Fibroblast of lung (primary cell): ENCODE measurements around the gene ABCD4.

Experiments
- CTCF ChIP-seq, 2 donors: IDR thresholded peaks in 1 of 2; conservative IDR thresholded peaks in 1 of 2; 1 replicate in 1 of 2; 2 replicates in 1 of 2; pipeline ENCODE4 v1.5.1; 2011 to 2012; ENCODE audit warnings: low read length in 2 of 2, control low read depth in 1 of 2, inconsistent platforms in 1 of 2, low read depth in 1 of 2, mild to moderate bottlenecking in 1 of 2
- EZH2 ChIP-seq: IDR thresholded peaks from 2 replicates; pipeline ENCODE4 v1.5.1; 2012; ENCODE audit warnings: low read length, control low read depth, mild to moderate bottlenecking; ENCODE audit errors: missing control alignments

DNA sequence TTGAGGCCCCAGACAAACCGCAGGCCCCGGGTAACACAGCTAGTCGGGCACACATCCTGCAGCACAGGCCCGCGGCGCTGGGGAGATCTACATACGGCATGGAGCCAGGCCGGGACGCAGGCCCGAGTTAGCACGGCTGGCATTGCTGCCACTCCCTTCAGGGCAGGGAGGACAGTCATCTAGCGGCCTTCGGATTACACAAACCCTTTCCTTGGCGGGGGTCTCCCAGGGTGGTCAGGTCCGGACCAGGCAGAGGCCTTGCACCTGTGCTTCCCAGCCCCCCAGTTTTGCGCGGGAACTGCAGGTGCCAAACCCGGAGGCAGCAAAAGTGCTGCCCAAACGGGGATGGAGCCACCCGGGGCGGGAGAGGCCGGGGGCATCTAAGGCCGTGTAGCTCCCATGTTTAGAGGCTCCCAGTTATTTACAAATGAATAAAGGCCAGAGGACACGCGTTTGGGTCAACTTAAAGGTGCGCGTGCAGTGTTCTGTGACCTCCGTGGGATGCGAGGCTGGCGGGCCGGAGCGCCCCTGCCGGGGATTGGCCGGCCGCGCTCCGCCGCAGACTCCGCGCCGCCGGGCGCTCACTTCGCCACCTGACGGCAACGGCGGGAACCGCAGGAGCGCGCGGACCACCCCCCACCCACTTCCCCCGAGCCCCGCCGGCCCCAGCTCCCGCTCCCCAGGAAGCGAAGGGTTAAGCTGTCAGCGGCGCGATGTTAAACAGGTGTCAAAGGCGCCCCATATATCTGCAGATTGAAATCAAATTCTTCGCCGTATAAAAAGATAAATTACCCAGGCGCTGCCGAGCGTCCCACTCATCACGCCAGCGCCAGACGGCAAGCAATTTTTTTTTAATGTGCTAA is 45.4 kb downstream of the ABCD4 start:
- TF ChIP-seq CTCF (conservative IDR thresholded peaks at IDR 0.05 in 1 of 2, IDR thresholded peaks at IDR 0.05 in 1 of 2; ENCODE audit: low read depth in 1 of 2, low read length in 2 of 2) (peak; percentile 59 to 70), EZH2 (no peak)
